ENCODE results near the gene MGME1. TPM values are rescaled to one million over a fixed set of nuclear protein-coding genes. Genes with fewer than 3 reads are reported as not detected.

Gene MGME1
- total and polyA plus RNA-seq, 9 of the 15 experiments (the other 6 are each of a cell fraction or from before 2014, with no cell fraction given), result 13.4 to 45.1 (median 30.6) TPM

DNA sequence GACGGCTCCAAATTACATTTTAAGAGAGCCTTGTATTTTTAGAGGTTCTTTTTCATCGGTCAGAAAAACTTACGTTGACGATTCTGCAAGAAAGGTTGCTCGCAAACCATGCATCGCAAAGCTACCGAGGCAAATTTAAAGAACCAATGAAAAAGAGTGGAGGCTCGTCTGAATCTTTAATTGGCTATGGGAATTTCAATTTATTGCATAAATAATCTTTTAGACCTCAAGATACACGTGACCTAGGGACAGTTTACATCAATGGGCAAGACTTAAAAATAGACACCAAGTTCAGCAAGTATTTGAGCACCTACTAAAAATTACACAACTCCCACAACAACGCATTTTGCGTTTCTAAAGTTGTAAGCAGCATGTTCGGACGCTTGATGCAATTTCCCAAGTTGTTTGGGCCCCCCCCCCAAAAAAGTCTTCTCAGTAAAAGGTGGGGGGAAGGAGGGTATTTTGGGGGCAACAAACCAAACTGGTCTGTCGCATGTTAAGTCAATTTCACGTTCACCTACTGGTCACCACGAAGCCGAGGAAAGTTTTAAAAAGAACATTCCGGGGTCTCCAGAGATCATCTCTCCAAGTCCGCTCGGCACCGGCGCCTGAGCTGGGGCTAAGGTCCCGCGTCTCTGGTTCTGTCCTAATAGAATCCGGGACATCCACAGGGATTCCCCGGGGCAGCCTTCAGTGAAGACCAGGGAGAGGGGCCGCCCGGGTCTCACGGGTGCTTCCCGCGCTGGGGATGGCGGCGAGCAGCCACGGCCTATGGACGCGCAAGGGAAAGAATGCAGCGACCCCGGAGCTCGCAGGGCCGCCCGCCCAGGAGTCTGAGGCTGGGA is 1.1 kb upstream of the MGME1 start (continued):
- no peak for TF ChIP-seq RBM17 (IDR thresholded peaks at IDR 0.05; ENCODE audit: borderline replicate concordance, low read depth, low read length)

DNA sequence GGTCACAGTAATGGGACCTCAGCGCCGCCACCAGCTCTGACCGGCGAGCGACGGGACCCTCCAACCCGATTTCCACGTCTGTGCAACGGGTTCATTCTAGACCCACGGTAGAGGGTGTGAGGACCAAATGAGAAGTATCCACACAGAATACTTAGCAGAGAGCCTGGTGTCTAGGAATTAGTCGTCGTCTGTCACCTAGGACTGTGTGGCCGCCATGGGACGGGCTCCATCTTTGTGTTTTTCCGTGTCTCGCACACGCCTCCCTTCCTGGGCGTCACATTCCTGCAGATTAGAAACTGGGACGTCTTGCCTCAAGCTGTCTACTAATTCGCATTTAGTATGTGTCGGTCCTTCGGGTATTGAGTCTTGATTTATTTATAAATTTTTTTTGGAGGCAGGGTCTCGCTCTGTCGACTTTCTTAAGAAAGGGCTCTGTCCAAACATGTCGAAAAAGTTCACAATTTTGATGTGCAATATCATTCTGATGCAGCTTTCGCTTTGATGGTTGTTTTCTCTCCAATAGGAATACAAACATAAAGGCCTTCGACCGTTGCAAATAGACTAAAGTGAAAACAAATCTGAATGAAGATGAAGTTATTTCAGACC is 563 bp downstream of the MGME1 start:
- peaks cover 9% of the 10 kb centered on the region; the same call in 1 of the 2 replicates for H4K20me1 ChIP-seq (replicated peaks; ENCODE audit: control insufficient read depth, insufficient read depth, low read length)
- peak overlapping the region; percentile 96 for H3K4me2 ChIP-seq (ENCODE audit: insufficient read depth, low read length)
- H3K4me1 ChIP-seq (replicated peaks in 1 of 2; ENCODE audit: control insufficient read depth in 2 of 2, insufficient read depth in 2 of 2, low read length in 2 of 2), result peaks cover 0 to 15% of the 10 kb centered on the region in 2 experiments; a peak in 3 of 5 replicates
- peak overlapping the region; percentile 100 for H3K27ac ChIP-seq (ENCODE audit: extremely low read depth, low read depth, low read length)
- DNase-seq (ENCODE audit: extremely low read depth in 1 of 4, low spot score in 3 of 4) (peak in 3 of 4 experiments; percentile 23 to 59 (median 26)), FAIRE-seq (no peak), ATAC-seq (peak; percentile 22)
- H2AFZ ChIP-seq (ENCODE audit: low read depth, low read length), result peak overlapping the region; percentile 88
- H3K79me2 ChIP-seq (ENCODE audit: control insufficient read depth, insufficient read depth, low read length), result peaks cover 98% of the 10 kb centered on the region
- peaks cover 57% of the 10 kb centered on the region for H3K36me3 ChIP-seq (ENCODE audit: control insufficient read depth, insufficient read depth, low read length)
- BruUV-seq (replicated peaks), result no TSS peak
- no peaks in the 10 kb centered on the region for H3K9me3 ChIP-seq (replicated peaks; ENCODE audit: control insufficient read depth, insufficient read depth, low read depth, low read length)
- POLR2A ChIA-PET, result interaction anchor here (0.5 to 5.8 kb wide), 7 partner anchors 8 to 412 kb away, joined by 3 to 42 read pairs (median 3); partner anchors contain the start of gene RRBP1
- CTCF ChIA-PET (ENCODE audit: low intra/inter-chr PET ratio), result no interaction called here
- H3K9ac ChIP-seq (ENCODE audit: insufficient read depth in 1 of 2, low read depth in 2 of 2, low read length in 2 of 2), result peak overlapping the region; percentile 97 to 98
- peak overlapping the region; percentile 90 for H3K4me3 ChIP-seq
- in situ Hi-C loops (cut with MboI) (no loop called here), intact Hi-C loops (cut with micrococcal nuclease) (no loop called here)
- under 1% methylated on average over 24 of the region's 28 CpGs for WGBS (ENCODE audit: insufficient coverage, low coverage, missing lambda C conversion rate)
- no peaks in the 10 kb centered on the region for H3K27me3 ChIP-seq (ENCODE audit: control insufficient read depth in 2 of 2, insufficient read depth in 2 of 2, low read length in 2 of 2)
- H3K9me1 ChIP-seq (ENCODE audit: control insufficient read depth, insufficient read depth, low read length), result no peaks in the 10 kb centered on the region
- TF ChIP-seq ZNF41 (CRISPR knock-in tag; conservative IDR thresholded peaks at IDR 0.05), result no peak
- TF ChIP-seq E2F3 (CRISPR knock-in tag; IDR thresholded peaks at IDR 0.05), result no peak
- TF ChIP-seq, protein P1, sequence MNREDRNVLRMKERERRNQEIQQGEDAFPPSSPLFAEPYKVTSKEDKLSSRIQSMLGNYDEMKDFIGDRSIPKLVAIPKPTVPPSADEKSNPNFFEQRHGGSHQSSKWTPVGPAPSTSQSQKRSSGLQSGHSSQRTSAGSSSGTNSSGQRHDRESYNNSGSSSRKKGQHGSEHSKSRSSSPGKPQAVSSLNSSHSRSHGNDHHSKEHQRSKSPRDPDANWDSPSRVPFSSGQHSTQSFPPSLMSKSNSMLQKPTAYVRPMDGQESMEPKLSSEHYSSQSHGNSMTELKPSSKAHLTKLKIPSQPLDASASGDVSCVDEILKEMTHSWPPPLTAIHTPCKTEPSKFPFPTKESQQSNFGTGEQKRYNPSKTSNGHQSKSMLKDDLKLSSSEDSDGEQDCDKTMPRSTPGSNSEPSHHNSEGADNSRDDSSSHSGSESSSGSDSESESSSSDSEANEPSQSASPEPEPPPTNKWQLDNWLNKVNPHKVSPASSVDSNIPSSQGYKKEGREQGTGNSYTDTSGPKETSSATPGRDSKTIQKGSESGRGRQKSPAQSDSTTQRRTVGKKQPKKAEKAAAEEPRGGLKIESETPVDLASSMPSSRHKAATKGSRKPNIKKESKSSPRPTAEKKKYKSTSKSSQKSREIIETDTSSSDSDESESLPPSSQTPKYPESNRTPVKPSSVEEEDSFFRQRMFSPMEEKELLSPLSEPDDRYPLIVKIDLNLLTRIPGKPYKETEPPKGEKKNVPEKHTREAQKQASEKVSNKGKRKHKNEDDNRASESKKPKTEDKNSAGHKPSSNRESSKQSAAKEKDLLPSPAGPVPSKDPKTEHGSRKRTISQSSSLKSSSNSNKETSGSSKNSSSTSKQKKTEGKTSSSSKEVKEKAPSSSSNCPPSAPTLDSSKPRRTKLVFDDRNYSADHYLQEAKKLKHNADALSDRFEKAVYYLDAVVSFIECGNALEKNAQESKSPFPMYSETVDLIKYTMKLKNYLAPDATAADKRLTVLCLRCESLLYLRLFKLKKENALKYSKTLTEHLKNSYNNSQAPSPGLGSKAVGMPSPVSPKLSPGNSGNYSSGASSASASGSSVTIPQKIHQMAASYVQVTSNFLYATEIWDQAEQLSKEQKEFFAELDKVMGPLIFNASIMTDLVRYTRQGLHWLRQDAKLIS (CRISPR knock-in tag; IDR thresholded peaks at IDR 0.05), result 0 out of 2 replicates have a peak, but pooled peaks have one; percentile 48
- TF ChIP-seq, protein P2, sequence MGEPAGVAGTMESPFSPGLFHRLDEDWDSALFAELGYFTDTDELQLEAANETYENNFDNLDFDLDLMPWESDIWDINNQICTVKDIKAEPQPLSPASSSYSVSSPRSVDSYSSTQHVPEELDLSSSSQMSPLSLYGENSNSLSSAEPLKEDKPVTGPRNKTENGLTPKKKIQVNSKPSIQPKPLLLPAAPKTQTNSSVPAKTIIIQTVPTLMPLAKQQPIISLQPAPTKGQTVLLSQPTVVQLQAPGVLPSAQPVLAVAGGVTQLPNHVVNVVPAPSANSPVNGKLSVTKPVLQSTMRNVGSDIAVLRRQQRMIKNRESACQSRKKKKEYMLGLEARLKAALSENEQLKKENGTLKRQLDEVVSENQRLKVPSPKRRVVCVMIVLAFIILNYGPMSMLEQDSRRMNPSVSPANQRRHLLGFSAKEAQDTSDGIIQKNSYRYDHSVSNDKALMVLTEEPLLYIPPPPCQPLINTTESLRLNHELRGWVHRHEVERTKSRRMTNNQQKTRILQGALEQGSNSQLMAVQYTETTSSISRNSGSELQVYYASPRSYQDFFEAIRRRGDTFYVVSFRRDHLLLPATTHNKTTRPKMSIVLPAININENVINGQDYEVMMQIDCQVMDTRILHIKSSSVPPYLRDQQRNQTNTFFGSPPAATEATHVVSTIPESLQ (CRISPR knock-in tag; IDR thresholded peaks at IDR 0.05), result no peak
- TF ChIP-seq BRD9 (IDR thresholded peaks at IDR 0.05; ENCODE audit: low read depth, partially characterized antibody), result no peak
- TF ChIP-seq, protein P3, sequence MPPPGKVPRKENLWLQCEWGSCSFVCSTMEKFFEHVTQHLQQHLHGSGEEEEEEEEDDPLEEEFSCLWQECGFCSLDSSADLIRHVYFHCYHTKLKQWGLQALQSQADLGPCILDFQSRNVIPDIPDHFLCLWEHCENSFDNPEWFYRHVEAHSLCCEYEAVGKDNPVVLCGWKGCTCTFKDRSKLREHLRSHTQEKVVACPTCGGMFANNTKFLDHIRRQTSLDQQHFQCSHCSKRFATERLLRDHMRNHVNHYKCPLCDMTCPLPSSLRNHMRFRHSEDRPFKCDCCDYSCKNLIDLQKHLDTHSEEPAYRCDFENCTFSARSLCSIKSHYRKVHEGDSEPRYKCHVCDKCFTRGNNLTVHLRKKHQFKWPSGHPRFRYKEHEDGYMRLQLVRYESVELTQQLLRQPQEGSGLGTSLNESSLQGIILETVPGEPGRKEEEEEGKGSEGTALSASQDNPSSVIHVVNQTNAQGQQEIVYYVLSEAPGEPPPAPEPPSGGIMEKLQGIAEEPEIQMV (tag; conservative IDR thresholded peaks at IDR 0.05; ENCODE audit: low read depth), result no peak
- TF ChIP-seq MYC (IDR thresholded peaks at IDR 0.05; ENCODE audit: low read depth, low read length), result no peak
- TF ChIP-seq MYC (CRISPR knock-in tag; IDR thresholded peaks at IDR 0.05; ENCODE audit: borderline replicate concordance, low read depth), result no peak
- no peak for TF ChIP-seq ZBTB8A (IDR thresholded peaks at IDR 0.05; ENCODE audit: partially characterized antibody)
